Adrenal gland (tissue), 12 donors: ENCODE results near the gene METTL27. TPM values are rescaled to one million over a fixed set of nuclear protein-coding genes. Genes with fewer than 3 reads are reported as not detected.
A peak's percentile ranks its signal among the peaks of the same experiment; 100 is the strongest.
"Not testable (repeated sequence)": the region's sequence is repeated elsewhere in the genome, so short reads cannot be mapped to it uniquely, and the experiment has no call there.

Experiments
- DNase-seq, 7 donors: peaks; one replicate each; pipeline ENCODE4 v3.0.0-alpha.2; 2019 to 2020
- H3K27ac ChIP-seq, 5 donors: fragments of 200-600 bp; sonication (generic) in 4 of 5; 1 replicate in 3 of 5; 2 replicates in 2 of 5; pipeline versions ENCODE4 v1.5.1 to v1.8.0; 2016 to 2020; ENCODE audit warnings: mild to moderate bottlenecking in 1 of 5
- H3K27me3 ChIP-seq: fragments of 200-600 bp; 2 replicates; pipeline ENCODE4 v1.8.0; 2021
- H3K36me3 ChIP-seq, 2 donors: fragments of 200-600 bp; replicated peaks in 1 of 2; 1 replicate in 1 of 2; 2 replicates in 1 of 2; pipeline versions ENCODE4 v1.5.1 to v1.8.0; 2018 to 2022
- H3K4me1 ChIP-seq, 2 donors: fragments of 200-600 bp; replicated peaks in 1 of 2; 1 replicate in 1 of 2; 2 replicates in 1 of 2; pipeline versions ENCODE4 v1.5.1 to v1.8.0; 2018 to 2021
- H3K4me3 ChIP-seq, 4 donors: fragments of 200-600 bp; sonication (generic) in 3 of 4; one replicate each; pipeline ENCODE4 v1.5.1; 2016 to 2018
- H3K9me3 ChIP-seq, 3 donors: fragments of 200-600 bp; sonication (generic) in 1 of 3; replicated peaks in 1 of 3; 1 replicate in 2 of 3; 2 replicates in 1 of 3; pipeline versions ENCODE4 v1.5.1 to v1.8.0; 2016 to 2021
- CTCF ChIP-seq, 6 experiments: fragments of 450-650 bp in 4 of 6; fragments of 200-600 bp in 2 of 6; sonication (generic) in 1 of 6; IDR thresholded peaks; 1 replicate in 5 of 6; 2 replicates in 1 of 6; pipeline versions ENCODE4 v1.5.1 to v1.8.0; 2016 to 2021; ENCODE audit warnings: antibody characterized with exemption in 6 of 6, mild to moderate bottlenecking in 2 of 6, moderate library complexity in 1 of 6
- POLR2A ChIP-seq, 2 donors: fragments of 450-650 bp; IDR thresholded peaks; one replicate each; pipeline ENCODE4 v1.6.1; 2017; ENCODE audit warnings: antibody characterized with exemption in 2 of 2, mild to moderate bottlenecking in 2 of 2, moderate library complexity in 1 of 2
- WGBS, 4 donors: extraction: QIAGEN DNeasy Blood & Tissue Kit in 2 of 4; methylation state at CpG; one replicate each; pipeline versions ENCODE4 v1.1.5 to v1.1.7; 2013 to 2017; 5-methylcytosine and 5-hydroxymethylcytosine counted together
- intact Hi-C, 2 donors: fragments of 100-400 bp; cut with DNase I; formaldehyde crosslinking; loops; one replicate each; pipeline versions ENCODE4 v1.14.1 to v1.15.0; 2022 to 2023
- polyA plus RNA-seq, 3 donors: library from polyadenylated mRNA; stranded (reverse); fragments of 200-250 nt in 2 of 3; fragments of 350-450 nt in 1 of 3; fragmentation: Illumina TruSeq in 1 of 3; extraction: RNeasy Lipid Tissue Mini Kit (QIAGEN cat#74804) in 1 of 3; gene quantifications; one replicate each; pipeline ENCODE4 v1.2.3, GENCODE V29; 2013 to 2014
- total RNA-seq, 9 donors: library from RNA; depleted of rRNA in 4 of 9; stranded (reverse); fragments of >200 nt in 4 of 9; fragments of 120-200 nt in 1 of 9; fragmentation: NEBNext Ultra II Directional in 1 of 9; extraction: Animal tissue kit (Norgen Biotek cat#: 25700) in 1 of 9; gene quantifications; one replicate each; pipeline versions ENCODE4 v1.1.0 to v1.2.4, GENCODE V29; 2013 to 2023
- donor health status: healthy with polysubstance abuse.
- donor health status: Bipolar disorder and iron deficiency.
- donor health status: DM: yes; HTN: yes; CAD: no.
- donor health status: DM: no; HTN: no; CAD: no.
- donor health status: DM: no; HTN: no; CAD: no.
- donor health status: DM: yes; HTN: yes; CAD: no.

The METTL27 gene
- total and polyA plus RNA-seq, 12 donors = 0.40 to 8.3 (median 2.6) TPM; not detected in 1

- DNase-seq = peak in 1 of 7 donors; percentile 27
- Histone ChIP-seq H3K27ac (no peak overlapping the region), H3K4me3 (no peak overlapping the region), H3K27me3 (no peaks in the 10 kb centered on the region), H3K4me1 (no peaks in the 10 kb centered on the region), H3K9me3 (no peaks in the 10 kb centered on the region), H3K36me3 (no peaks in the 10 kb centered on the region)
- intact Hi-C loops = no loop called here
- TF ChIP-seq CTCF (IDR thresholded peaks at IDR 0.05) (no peak), POLR2A (IDR thresholded peaks at IDR 0.05) (no peak)
- 75 to 83% (median 78%) methylated on average over 9 to 21 of the region's 21 CpGs for WGBS, 4 donors
These were observed 32.8 kb downstream of the METTL27 start for GRCh38 chr7:73809467-73809951.

- no peaks in the 10 kb centered on the region for H3K9me3 ChIP-seq
- no peak overlapping the region for H3K27ac ChIP-seq
- no peaks in the 10 kb centered on the region for H3K27me3 ChIP-seq
- WGBS, 4 donors = 65 to 70% (median 67%) methylated on average over 4 of the region's 4 CpGs
- no peak for DNase-seq
- no peak overlapping the region for H3K4me3 ChIP-seq
- TF ChIP-seq POLR2A (IDR thresholded peaks at IDR 0.05) (no peak), CTCF (IDR thresholded peaks at IDR 0.05) (no peak)
- intact Hi-C loops = no loop called here
- H3K36me3 ChIP-seq = no peaks in the 10 kb centered on the region
- H3K4me1 ChIP-seq = no peaks in the 10 kb centered on the region
These were observed 39.9 kb downstream of the METTL27 start for GRCh38 chr7:73802459-73802858.

GRCh38 chr7:73801577-73801976 lies 40.7 kb downstream of the METTL27 start:
- intact Hi-C loops = no loop called here
- H3K27ac ChIP-seq = no peak overlapping the region
- no peaks in the 10 kb centered on the region for H3K36me3 ChIP-seq
- no peaks in the 10 kb centered on the region for H3K27me3 ChIP-seq
- DNase-seq = no peak
- TF ChIP-seq CTCF (IDR thresholded peaks at IDR 0.05) (no peak), POLR2A (IDR thresholded peaks at IDR 0.05) (no peak)
- 38 to 53% (median 49%) methylated on average over 1 of the region's 1 CpG for WGBS, 4 donors
- H3K4me1 ChIP-seq = no peaks in the 10 kb centered on the region
- no peaks in the 10 kb centered on the region for H3K9me3 ChIP-seq
- H3K4me3 ChIP-seq = no peak overlapping the region

- Histone ChIP-seq H3K36me3 (no peaks in the 10 kb centered on the region), H3K4me3 (no peak overlapping the region), H3K27me3 (no peaks in the 10 kb centered on the region), H3K9me3 (no peaks in the 10 kb centered on the region), H3K4me1 (no peaks in the 10 kb centered on the region), H3K27ac (no peak overlapping the region)
- DNase-seq = no peak
- intact Hi-C loops = no loop called here
- 60 to 63% (median 62%) methylated on average over 10 of the region's 10 CpGs for whole genome bisulfite sequencing, 4 donors
- TF ChIP-seq CTCF (IDR thresholded peaks at IDR 0.05) (no peak), POLR2A (IDR thresholded peaks at IDR 0.05) (no peak)
These were observed 42.8 kb downstream of the METTL27 start for GRCh38 chr7:73799282-73800141.

GRCh38 chr7:73797176-73797575 lies 45.1 kb downstream of the METTL27 start:
- H3K27me3 ChIP-seq, H3K36me3 ChIP-seq, DNase-seq, H3K4me3 ChIP-seq, H3K9me3 ChIP-seq, H3K4me1 ChIP-seq, intact Hi-C loops, H3K27ac ChIP-seq: not testable (repeated sequence)
- WGBS, 4 donors = 94% methylated on average over 19 to 25 of the region's 34 CpGs; no CpG with 5 or more reads in 2 of the 4 donors

- DNase-seq, H3K27me3 ChIP-seq, intact Hi-C loops: not testable (repeated sequence)
These were observed 45.7 kb downstream of the METTL27 start for GRCh38 chr7:73796656-73797055.

GRCh38 chr7:73795188-73795587 lies 47.1 kb downstream of the METTL27 start:
- H3K27me3 ChIP-seq, intact Hi-C loops, H3K4me1 ChIP-seq, H3K4me3 ChIP-seq, H3K9me3 ChIP-seq, H3K36me3 ChIP-seq, DNase-seq, H3K27ac ChIP-seq: not testable (repeated sequence)

More at GRCh38 chr7:73796656-73797055, 45.7 kb downstream of the METTL27 start:
- not testable (repeated sequence) for H3K27ac ChIP-seq, H3K4me3 ChIP-seq, H3K4me1 ChIP-seq, H3K36me3 ChIP-seq, H3K9me3 ChIP-seq
- WGBS, 4 donors = 60 to 87% (median 82%) methylated on average over 2 to 3 of the region's 6 CpGs
